ENCODE data around the gene AKIP1.

- TF ChIP-seq EZH2 (IDR thresholded peaks at IDR 0.05; ENCODE audit: borderline replicate concordance, insufficient read depth, low read length, poor library complexity, severe bottlenecking) = no peak
- no peak for TF ChIP-seq MXI1 (conservative IDR thresholded peaks at IDR 0.05; ENCODE audit: poor library complexity, severe bottlenecking)
- no peak for TF ChIP-seq CTCF (IDR thresholded peaks at IDR 0.05; ENCODE audit: poor library complexity, severe bottlenecking)
- TF ChIP-seq RAD21 (conservative IDR thresholded peaks at IDR 0.05) = no peak
- TF ChIP-seq POLR2AphosphoS5 (IDR thresholded peaks at IDR 0.05) = no peak
- no peak for TF ChIP-seq EP300 (conservative IDR thresholded peaks at IDR 0.05; ENCODE audit: poor library complexity, severe bottlenecking)
- no peak for TF ChIP-seq TAF1 (IDR thresholded peaks at IDR 0.05; ENCODE audit: low read depth)
- no peak for TF ChIP-seq REST (IDR thresholded peaks at IDR 0.05; ENCODE audit: borderline replicate concordance)
- TF ChIP-seq SMC3 (conservative IDR thresholded peaks at IDR 0.05; ENCODE audit: poor library complexity) = no peak
These were observed 22.9 kb downstream of the AKIP1 start for GRCh38 chr11:8933931-8934330.

Measured in neural cell (in vitro differentiated cells).